Peyer's patch (tissue), 4 donors: ENCODE data around the gene ERO1B.

ENCODE experiments used
- CTCF ChIP-seq, 6 experiments: fragments of 450-650 bp in 4 of 6; fragments of 200-600 bp in 2 of 6; sonication (generic) in 1 of 6; IDR thresholded peaks; one replicate each; pipeline ENCODE4 v1.5.1; 2017 to 2019; ENCODE audit warnings: antibody characterized with exemption in 6 of 6, mild to moderate bottlenecking in 3 of 6, moderate library complexity in 1 of 6
- POLR2A ChIP-seq, 2 donors: fragments of 450-650 bp; IDR thresholded peaks; one replicate each; pipeline ENCODE4 v1.5.1; 2017; ENCODE audit warnings: antibody characterized with exemption in 2 of 2, mild to moderate bottlenecking in 2 of 2, moderate library complexity in 2 of 2

GRCh38 chr1:236325567-236325966 is 43.8 kb upstream of the ERO1B start:
- TF ChIP-seq CTCF (IDR thresholded peaks at IDR 0.05) (no peak), POLR2A (IDR thresholded peaks at IDR 0.05) (no peak)
